Stimulated activated CD4-positive, alpha-beta T cell treated with anti-CD3 and anti-CD28 coated beads, Interleukin-15, amount 100 ng/mL, for 48 hours (primary cell): ENCODE data around the gene IDH3A.

Experiments used
- DNase-seq, 2 donors: peaks; one replicate each; pipeline ENCODE4 v3.0.0-alpha.2; 2020; ENCODE audit warnings: low read depth in 2 of 2

The IDH3A gene

DNA sequence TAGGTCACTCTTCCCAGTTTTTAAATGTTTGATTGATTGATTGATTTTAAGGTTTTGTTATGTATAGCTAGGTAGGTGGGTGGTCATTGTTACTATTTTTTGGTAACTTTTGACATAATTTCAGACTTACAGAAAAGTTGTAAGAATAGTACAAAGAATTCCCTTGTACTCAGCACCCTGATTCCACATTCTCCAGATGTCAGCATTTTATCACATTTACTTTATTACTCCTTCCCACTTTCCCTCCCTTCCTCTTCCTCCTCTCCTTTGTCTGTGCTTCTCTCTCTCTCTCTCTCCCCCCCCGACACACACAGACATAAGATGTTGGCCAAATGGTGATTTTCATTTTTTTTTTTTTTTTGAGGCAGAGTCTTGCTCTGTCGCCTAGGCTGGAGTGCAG is 14.8 kb downstream of the IDH3A start:
- DNase-seq: no peak

DNA sequence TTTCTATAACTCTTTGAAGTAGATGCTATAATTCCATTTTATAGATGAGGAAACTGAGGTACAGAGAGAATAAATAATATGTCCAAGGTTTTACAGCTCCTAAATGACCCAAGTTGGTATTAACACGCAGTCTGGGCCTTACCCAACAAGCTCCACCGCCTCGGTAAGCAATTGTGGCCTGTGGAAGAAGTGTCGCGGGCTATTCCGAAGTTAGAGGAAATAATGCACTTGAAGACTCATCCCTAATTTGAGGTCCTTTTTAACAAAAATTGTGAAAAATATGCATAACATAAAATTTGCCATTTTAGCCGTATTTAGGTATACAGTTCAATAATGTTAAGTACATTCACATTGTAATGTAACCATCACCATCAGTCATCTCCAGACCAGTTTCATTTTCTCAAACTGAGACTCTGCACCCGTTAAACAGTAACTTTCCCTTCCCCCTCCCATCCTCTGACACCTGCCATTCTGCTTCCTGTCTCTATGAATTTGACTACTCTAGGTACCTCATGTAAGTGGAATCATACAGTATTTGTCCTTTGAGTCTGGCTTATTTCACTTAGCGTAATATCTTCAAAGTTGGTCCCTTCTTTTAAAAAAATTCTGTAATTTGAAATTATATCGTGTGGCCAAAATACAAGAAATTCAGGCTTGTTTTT is 18.2 kb downstream of the IDH3A start:
- no peak for DNase-seq

DNA sequence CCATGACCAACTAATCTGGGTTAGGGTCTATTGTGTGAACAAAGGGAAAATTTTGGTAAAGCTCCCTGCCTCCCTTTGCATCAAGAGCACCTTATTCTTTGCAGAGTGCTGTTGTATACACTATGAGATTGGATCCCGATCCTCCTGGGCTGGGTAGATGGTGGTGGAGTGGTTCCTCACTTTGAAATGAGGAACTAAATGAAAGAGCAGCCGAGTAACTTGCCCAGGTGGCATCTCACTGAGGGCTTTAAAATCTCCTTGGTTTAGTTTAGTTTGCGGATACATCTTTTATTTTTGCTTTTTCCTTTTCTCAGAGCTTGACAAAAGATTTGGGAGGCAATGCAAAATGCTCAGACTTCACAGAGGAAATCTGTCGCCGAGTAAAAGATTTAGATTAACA is 19.4 kb downstream of the IDH3A start:
- no peak for DNase-seq

DNA sequence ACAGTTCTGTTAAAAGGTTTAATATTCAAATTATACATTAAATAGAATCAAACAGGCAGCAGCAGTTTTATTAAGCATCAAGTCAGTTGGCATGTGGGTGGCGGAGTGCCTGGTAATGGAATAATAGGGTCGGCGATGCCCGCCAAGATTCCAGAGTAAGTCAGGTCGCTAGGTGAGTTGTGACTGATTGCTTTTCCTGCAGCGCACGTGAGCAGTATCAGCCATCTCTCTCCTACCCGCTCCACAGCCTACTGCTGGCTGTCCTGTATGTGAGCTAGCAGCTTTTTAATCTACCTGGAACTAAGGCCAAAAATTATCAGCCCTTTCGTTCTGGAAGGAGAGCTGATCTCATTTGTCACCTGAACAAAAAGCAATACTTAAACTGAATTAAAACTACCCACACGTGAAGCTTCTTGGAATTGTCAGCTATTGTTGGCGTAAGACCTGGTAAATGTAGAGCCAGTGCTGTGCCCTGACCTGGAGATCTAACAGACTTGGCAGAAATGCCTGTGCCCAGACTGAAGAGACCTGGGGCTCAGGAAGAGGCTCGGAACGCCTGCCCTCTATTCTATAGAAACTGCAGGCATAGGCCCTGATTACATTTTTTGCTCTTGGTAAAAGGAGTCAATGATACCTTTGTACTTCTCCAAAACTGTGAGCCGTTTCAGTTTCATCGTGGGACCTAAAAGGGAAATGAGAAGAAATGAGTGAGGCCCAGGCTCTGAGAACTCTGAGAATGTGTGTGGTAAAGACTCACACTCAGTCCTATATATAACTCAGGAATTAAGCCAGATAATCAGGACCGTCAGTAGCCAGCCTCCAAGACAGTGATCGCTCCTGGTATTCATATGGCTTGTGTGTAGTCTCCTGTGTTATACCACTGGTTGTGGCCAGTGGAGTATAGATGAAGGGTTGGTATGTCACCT is 21.9 kb downstream of the IDH3A start:
- no peak for DNase-seq

DNA sequence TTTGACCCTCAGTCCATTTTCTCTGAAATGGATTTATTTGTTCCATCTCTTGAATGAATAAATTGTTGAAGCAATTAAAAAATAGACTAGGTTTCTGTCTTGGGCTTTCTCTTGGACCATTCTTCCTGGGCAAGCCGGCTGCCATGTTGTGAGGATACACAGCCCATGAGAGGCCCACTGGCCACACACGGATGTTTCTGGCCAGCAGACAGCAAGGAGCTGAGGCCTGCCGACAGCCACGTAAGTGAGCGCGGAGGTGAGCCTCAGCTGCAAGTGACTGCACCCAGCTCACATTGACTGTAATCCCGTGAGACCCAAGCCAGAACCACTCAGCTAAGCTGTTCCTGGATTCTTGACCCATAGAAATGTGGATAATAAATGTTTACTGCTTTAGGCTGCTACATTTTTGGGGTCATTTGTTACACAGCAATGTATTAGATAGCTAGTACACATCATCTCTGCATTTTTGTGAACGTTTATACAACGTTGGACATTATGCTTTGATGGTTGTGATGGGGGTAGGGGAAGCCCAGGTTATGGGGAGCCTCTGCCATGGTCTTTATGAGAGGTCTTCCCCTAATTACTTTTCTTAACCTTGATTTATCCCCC is 22.8 kb downstream of the IDH3A start:
- no peak for DNase-seq

DNA sequence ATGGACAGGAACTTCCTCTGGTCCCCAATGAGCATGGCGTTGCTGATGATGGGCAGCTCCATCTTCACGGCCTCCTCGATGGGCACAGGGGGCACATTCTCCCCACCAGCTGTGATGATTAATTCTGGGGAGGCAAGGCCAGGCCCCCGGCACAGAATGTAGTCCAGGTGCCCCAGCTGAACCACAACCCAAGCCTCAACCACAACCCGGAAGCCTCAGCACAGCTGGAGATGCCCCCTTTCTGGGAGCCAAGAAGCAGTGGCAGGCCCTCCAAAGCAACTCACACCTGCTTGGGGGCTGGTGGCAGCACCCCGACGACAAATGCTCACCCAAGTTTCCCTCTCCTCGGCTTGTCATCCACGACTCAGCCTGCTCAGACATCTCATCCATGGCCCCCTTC is 25.2 kb downstream of the IDH3A start:
- no peak for DNase-seq

DNA sequence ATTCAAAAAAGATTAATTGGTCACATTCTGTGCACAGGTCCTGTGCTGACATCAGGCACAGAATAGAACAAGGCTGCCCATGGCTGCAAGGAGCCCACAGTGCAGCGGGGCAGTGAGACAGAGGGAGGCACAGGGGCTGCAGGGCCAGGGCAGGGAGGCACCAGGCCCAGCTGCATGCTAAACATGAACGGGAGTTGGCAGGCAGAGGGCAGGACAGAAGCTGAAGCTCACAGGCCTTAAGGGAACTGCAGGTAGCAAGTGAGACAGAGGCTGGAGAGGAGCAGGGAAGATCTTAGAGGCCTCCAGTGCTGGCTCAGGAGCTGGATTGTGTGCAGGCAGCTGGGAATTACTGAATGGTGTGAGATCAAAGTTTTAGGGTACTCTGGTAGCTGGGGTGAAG is 26.2 kb downstream of the IDH3A start:
- no peak for DNase-seq

DNA sequence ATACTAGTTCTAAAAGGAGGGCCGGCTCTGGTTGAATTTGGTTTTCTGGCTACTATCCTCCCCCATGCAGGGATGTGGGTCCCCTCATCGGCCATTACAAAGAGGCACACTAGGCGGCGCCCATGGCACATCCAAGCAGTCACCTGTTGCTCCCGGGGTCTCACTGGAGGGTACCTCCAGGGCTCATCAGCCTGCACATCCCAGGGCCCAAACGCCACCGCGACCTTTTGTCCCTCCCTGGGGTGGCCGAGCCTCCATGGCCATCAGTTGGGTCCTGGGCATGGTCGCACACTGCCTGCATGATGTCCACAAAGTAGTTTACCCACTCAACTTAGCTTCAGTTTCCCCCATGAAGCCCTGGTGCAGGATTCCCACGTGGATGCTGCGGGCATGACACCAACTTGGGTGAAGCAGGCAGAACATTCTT is 28.3 kb downstream of the IDH3A start:
- DNase-seq: peak in 1 of 2 donors; percentile 25

DNA sequence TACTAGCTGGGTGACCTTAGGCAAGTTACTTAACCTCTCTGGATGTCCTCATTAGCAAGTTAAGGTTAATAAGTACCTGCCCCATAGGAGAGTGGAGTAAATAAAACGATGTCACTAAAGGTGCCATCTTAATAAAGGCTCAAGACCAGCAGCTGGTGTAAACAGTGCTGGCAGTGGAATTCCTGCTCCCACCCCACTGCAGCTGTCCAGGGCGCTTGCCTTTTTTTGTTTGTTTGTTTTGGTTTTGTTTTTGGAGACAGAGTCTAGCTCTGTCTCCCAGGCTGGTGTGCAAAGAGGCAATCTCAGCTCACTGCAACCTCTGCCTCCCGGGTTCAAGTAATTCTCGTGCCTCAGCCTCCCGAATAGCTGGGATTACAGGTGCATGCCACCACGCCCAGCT is 28.9 kb downstream of the IDH3A start:
- no peak for DNase-seq

DNA sequence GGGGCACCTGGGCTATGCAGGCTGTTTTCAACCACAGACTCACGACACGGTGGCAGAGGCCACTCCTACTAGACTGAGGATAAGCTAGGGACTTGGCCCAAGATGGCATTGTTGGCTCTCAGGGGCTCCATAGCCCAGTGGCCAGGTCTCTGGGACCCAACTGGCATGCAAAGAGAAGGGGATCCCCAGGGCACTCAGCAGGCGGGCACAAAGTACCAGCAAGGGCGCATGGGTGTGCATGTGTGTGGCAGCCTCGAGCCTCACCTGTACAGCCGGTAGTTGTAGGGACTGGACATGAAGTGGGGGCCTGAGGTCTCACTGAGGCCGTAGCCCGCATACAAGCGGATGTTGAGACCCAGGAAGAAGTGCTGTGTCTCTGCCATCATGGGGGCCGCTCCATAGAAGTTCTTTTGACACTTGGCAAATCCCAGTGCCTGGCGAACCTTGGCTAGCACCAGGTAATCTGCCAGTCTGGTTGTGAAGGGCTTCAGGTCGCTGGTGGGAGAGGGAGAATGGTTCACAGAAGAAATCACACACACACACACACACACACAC is 30.2 kb downstream of the IDH3A start:
- no peak for DNase-seq

DNA sequence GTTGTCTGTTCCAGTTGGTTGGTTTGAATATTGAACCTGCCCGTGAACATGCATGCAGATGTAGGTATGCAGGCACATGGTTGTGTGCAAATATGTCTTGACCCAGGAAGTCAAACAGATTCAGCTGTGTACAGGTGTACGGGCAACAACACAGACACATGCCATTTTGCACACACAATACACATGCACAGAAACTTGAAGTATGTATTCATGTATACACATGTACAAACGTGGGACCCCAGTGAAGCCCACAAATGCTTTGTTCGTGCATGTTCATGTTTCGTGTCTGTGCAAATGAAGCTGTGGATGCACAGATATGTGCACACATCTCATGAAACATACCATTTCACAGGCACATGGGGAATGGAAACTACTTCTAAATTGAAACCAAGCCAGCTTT is 30.7 kb downstream of the IDH3A start:
- DNase-seq: no peak

DNA sequence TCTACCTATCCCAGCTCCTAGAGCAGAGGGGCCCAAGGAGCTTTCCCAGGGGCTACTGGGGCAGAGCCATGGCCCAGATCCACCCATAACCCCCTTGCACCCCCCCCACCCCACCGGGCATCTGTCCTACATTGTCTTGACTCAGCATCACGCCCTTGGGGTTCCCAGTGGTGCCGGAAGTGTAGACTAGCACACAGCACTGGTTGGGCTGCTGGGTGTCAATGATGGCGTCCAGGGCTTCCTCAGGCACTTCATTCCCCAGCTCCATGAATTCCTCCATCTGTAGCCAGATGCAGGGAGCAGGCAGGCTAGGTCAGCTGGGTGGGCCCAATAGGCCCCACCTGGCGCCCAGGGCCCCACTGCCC is 33.2 kb downstream of the IDH3A start:
- no peak for DNase-seq

DNA sequence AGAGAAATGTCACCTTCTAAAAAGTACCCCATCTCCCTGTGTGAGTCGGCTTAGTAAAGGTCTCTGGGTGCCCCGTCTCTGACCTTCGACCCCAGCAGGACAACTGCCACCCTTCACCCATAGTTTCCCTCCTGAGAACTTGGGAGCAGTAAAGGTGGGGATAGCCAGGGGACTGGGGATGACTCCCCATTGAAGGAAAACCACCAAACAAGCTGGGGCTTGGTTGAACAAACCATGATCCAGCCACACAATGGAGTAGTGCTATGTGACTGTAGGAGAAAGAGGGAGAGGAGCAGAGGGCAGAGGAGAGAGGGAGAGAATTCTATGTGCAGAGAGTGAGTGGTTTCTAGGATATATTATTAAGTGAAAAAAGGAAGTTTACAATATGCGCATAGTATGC is 33.7 kb downstream of the IDH3A start:
- DNase-seq: no peak

DNA sequence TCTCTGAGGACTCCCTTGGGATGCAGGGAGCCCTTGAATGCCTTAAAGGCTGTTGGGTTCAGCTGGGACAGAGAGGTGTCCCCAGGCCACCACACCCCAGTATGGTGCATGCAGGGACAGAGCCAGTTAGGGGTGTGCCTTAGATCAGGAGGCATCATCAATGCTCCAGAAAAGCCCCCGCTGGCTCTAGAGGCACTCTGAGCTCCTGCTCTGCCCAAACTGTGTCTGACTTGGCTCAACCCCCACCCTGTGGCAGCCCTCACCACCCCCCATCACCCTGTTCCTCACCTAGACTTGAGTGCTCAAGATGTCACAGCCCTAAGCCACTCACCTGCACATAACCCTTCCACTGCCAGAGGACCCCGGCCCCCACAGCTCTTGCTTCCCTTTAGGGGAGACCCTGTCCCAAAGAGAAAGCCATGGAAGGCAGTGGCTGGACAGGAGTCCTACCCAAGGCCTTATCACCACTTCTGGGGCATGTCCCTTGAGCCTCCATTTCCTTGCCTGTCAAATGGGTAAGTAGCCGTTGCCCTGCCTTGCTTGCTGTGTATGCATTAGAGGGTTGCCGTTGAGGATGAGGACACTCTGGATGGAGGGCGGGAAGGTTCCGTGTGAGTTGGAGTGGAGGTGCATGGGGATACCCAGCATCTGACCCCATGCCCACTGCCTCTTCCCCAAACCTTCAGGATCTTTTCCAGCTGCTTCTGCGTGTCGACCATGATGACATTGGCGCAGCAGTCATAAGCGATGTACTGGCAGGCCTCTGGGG is 43.8 kb downstream of the IDH3A start:
- DNase-seq: no peak

DNA sequence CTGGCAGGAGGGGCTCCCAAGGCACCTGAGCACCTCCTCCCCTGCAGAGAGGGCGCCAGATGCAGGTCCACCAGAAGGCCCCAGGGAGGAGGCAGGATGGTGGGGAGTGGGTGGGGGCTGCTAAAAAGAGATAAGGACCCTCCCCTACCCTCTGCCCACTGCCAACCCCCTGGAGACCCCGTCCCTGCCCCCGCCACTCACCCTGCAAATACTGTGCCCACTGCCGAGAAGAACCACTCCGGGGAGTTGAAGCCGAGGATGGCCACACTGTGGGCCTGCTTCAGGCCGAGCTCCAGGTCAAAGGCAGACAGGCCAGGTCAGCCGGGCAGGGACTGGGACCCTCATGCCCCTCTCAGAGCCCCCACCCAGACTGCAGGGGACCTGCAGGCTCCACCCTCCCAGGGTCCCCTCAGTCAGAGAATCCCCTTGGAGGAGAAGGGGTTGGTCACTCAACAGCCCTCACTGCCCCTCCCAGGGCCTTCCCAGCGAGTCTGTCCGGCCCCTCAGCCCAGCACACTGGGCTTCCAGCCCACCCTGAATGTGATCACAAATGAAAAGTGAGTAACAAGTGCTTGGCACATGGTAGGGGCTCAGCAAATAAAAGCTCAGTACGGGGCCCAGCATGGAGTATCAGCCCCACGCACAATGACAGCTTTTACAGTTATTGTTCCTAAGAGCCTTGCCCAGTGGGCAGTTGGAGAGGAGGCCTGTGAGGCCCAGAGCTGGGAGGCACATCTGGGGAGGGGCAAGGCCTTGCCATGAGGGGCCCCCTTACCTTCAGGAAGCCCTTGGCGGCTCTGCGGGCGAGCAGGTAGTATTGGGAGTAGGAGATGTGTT is 44.8 kb downstream of the IDH3A start:
- no peak for DNase-seq

DNA sequence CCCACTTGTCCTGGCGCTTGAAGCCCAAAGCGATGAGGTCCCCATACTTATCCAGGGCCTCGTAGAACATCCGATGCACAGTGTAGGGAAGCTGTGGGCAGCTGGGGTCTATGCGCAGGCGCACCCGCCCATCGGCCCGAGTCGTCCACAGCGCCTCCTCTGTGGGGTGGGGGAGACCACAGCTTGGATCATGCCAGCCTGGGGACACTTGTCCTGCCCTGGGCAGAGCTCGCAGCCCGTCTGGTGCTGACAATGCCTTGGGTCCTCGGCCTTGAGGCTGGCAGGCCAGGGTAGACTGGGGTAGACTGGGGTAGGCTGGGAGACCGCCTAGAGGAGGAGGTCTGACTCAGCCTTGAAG is 45.4 kb downstream of the IDH3A start:
- no peak for DNase-seq

DNA sequence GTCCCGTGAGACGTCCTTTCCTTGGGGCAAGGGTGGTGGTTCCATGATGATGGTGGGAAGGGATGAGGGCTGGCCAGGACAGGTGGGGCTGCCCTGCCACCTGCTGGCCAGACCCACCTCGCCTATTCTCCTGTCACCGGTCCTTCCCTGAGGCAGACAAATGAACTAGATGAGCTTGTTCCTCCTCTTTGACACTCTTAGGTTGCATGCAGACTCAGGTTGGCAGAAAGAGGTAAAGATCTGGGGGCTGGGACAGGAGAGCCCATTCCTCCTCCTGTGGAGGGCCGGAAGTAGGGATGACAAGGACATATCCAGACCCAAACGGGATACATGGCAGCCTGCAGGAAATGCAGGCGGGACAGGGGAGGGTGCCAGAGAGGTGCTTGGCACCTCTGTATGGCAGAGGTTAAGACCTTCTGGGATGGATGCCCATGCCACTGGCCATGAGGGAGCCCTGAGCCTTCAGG is 46.6 kb downstream of the IDH3A start:
- DNase-seq: peak in 1 of 2 donors; percentile 40

DNA sequence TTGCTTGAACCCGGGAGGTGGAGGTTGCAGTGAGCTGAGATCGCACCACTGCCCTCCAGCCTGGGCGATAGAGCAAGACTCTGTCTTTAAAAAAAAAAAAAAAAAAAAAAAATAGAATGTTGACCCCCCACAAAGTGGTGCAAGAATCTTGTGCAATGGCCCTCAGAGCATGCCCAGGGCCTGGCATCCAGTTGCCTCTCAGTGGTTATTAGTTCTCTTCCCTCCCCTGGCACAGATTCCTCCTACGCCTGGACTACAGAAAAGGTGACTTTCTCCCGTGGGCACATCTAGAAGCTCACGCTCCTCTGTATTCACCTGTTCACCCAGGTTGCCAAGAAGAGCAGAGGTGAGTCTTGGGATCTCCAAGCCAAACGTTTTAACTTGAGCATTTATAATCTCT is 48.5 kb downstream of the IDH3A start:
- DNase-seq: no peak

DNA sequence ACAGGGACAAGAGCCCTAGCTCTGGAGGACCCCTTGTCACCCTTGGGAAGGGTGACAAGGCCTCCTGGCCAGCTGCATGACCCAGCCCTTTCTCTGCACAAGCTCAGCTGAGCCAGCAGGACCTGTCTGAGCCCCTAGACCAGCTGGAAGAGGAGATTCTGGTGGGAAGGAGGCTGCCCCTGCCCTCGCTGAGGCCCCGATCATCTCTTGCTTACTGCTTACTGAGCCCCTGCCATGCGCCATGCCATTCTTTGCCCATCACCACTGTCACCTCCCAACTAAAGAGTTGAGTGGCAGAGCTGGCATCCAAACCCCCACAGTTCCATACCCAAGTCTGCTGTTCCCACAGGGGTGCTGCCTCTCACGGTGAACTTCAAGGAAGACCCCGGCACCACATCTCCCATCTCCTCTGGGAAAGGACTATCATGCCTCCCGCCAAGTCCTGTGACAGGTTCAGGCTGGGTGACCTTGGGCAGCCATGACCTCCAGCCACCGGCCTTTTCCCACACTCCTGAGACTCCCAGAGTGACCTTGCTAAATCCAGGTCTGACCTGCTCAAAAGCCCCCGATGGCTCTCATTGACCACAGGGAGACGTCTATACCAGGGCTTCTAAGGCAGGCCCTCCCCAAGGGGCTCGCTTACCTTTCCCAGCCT is 51.2 kb downstream of the IDH3A start:
- no peak for DNase-seq
